Activated naive CD8-positive, alpha-beta T cell treated with anti-CD3 and anti-CD28 coated beads, Interleukin-2, amount 10 ng/mL, durations not matched to agents 7 days and 5 days (primary cell): ENCODE results near the gene LPIN1. TPM values are rescaled to one million over a fixed set of nuclear protein-coding genes. Genes with fewer than 3 reads are reported as not detected.
A peak's percentile ranks its signal among the peaks of the same experiment; 100 is the strongest.
"Not testable (repeated sequence)": the region's sequence is repeated elsewhere in the genome, so short reads cannot be mapped to it uniquely, and the experiment has no call there.

Experiments
- ATAC-seq: fragments of 150-1000 bp; cut with Tn5 transposase; one replicate; pipeline ENCODE4 v1.10.0; 2021; ENCODE audit warnings: low read depth, moderate library complexity
- POLR2A ChIA-PET: fragments of 350-600 bp; sonication (Branson Sonifier 250); formaldehyde crosslinking; loops from one replicate; lab custom pipeline; 2021; ENCODE audit warnings: antibody characterized with exemption; lab: Charles Lee
- DNase-seq: peaks from one replicate; pipeline ENCODE4 v3.0.0; 2021
- H3K27ac Mint-ChIP-seq: one replicate; pipeline ENCODE4 v1.8.0; 2022; ENCODE audit warnings: mild to moderate bottlenecking, mixed read lengths
- H3K27me3 Mint-ChIP-seq: one replicate; pipeline ENCODE4 v1.8.0; 2022; ENCODE audit warnings: mild to moderate bottlenecking, moderate library complexity, mixed read lengths
- H3K36me3 Mint-ChIP-seq: one replicate; pipeline ENCODE4 v1.8.0; 2021; ENCODE audit warnings: mild to moderate bottlenecking, mixed read lengths
- H3K4me1 Mint-ChIP-seq: one replicate; pipeline ENCODE4 v1.8.0; 2021; ENCODE audit warnings: mixed read lengths
- H3K4me3 Mint-ChIP-seq: one replicate; pipeline ENCODE4 v1.8.0; 2022; ENCODE audit warnings: mild to moderate bottlenecking, moderate library complexity, mixed read lengths
- H3K9me3 Mint-ChIP-seq: one replicate; pipeline ENCODE4 v1.8.0; 2021; ENCODE audit warnings: mixed read lengths
- total RNA-seq, 2 experiments: library from RNA; stranded (reverse); gene quantifications; one replicate each; pipeline ENCODE4 v1.2.3, GENCODE V29; 2021

Gene LPIN1
- total RNA-seq, 2 experiments from 2014 or later = 70.9 to 71.7 TPM

DNA sequence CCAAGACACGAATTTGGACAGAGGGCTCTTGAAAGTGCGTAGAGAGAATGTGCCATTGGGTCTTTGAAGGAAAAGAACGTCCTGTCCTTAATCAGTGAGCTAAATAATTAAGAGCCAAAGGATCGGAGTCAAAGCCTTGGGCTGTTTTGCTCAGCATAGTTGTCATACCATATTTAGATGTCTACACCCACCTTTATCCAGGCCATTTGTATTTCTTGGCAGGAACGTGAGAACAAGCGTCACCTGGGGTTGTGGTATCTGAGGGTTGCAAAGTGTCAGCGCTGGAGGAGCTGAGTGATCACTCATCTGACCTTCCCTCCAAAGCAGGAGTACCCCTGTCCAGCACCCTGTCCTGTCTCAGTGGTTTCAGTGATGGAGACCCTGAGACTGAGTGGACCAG is 4.5 kb downstream of the LPIN1 start:
- no peak for DNase-seq
- H3K9me3 Mint-ChIP-seq = no peaks in the 10 kb centered on the region
- POLR2A ChIA-PET = interaction anchor here (0.6 to 0.7 kb wide), 2 partner anchors 24 to 64 kb away, joined by 3 to 4 read pairs; no protein-coding TSS in a partner anchor
- H3K4me3 Mint-ChIP-seq = peak overlapping the region; percentile 71
- no peak for ATAC-seq
- peaks cover 9% of the 10 kb centered on the region for H3K36me3 Mint-ChIP-seq
- H3K27ac Mint-ChIP-seq = peak overlapping the region; percentile 94
- peaks cover 67% of the 10 kb centered on the region for H3K4me1 Mint-ChIP-seq
- H3K27me3 Mint-ChIP-seq = no peaks in the 10 kb centered on the region

DNA sequence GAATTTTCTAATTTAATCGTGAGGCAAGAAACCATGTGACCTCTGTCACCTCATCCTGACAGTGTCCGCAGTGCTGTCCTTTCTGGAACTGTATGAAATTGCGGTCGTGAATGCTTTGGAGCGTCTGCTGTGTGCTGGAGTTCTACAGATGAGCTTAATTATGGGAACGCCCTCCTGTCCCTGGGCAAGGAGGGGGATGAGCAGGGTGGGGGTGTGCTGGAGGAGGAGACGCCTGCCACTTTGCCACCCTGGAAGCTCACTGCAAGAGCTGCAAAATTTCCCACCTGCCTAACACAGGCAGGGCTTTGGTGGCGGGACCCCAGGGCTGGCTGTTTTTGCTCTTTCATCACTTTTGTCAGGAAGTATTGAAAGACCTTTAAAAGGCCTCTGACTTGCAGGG is 6.5 kb downstream of the LPIN1 start:
- POLR2A ChIA-PET = interaction anchor here (1.7 to 2.7 kb wide), 3 partner anchors 9 to 22 kb away, joined by 7 to 18 read pairs (median 10); no protein-coding TSS in a partner anchor
- no peak for DNase-seq
- ATAC-seq = no peak
- Mint-ChIP-seq H3K4me1 (peaks cover 72% of the 10 kb centered on the region), H3K4me3 (peak overlapping the region; percentile 72), H3K27me3 (no peaks in the 10 kb centered on the region), H3K9me3 (no peaks in the 10 kb centered on the region), H3K27ac (peak overlapping the region; percentile 85), H3K36me3 (peaks cover 10% of the 10 kb centered on the region)

DNA sequence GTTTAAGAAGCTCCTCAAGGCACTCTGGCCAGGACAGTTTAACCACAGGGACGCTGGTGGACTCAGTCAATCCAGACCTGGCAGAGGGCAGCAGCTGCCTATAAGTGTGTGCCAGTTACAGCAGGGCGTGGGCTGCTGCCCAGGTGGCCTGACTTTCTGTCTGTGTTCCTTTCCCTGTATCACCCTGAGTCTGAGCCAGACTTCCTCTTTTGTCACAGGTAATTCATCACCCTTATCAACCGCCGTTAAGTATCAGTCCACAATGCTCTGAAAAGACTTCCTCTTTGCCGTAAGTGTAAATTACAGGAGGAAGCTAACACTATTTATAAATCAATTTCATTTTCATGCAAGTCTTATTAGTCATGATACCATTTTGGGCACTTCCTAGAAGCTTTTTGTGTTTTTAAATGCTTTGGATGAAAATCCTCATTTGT is 7.0 kb downstream of the LPIN1 start:
- POLR2A ChIA-PET = interaction anchor here (1.6 to 2.7 kb wide), 4 partner anchors 9 to 21 kb away, joined by 6 to 18 read pairs (median 8); no protein-coding TSS in a partner anchor
- Mint-ChIP-seq H3K27me3 (no peaks in the 10 kb centered on the region), H3K4me3 (peak overlapping the region; percentile 72), H3K36me3 (peaks cover 12% of the 10 kb centered on the region), H3K4me1 (peaks cover 72% of the 10 kb centered on the region), H3K27ac (peak overlapping the region; percentile 85), H3K9me3 (no peaks in the 10 kb centered on the region)
- ATAC-seq = peak; percentile 51
- DNase-seq = no peak

DNA sequence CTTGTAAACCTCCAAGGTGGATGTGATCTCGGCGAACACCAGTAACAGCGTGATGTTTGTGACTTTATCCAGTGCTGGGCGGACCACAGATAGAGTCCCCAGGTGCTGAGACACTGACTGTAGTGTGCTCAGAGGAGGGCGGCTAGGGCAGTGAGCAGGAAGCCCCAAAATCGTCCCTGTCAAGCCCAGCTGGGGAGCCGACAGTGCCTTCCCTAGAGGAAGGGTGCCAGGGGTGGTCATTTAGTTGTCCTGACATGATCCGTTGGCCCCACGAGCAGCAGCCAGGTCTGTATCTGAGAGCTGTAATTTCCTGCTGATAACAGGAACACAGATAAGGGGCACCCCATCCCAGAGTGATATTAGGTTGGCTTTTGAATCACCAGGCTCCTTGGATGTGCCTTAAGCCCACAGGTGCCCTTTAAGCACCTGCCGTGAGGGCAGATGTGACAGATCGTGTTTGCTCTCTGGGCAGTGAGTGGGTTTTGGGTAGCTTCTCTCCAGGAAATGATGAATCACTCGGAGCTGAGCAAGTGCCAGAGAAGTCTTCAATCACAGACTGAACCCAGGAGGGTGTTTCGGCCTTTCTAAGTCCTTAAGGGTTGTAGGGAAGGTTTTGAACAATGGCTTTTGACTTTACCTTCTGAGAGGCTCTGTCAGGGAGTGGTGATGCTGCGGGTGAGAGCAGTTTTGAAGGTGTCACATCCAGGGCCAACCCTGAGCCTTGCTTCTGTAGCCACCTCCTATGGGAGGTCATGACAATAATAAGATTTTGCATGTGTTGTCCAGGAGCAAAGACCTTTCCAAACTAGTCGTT is 7.7 kb downstream of the LPIN1 start:
- Mint-ChIP-seq H3K4me1 (peaks cover 72% of the 10 kb centered on the region), H3K4me3 (peak overlapping the region; percentile 72), H3K27me3 (no peaks in the 10 kb centered on the region), H3K36me3 (peaks cover 18% of the 10 kb centered on the region), H3K27ac (peak overlapping the region; percentile 85), H3K9me3 (no peaks in the 10 kb centered on the region)
- ATAC-seq (peak; percentile 66), DNase-seq (peak; percentile 57)
- POLR2A ChIA-PET = interaction anchor here (0.7 to 2.7 kb wide), 6 partner anchors 9 to 20 kb away, joined by 3 to 18 read pairs (median 6); no protein-coding TSS in a partner anchor

DNA sequence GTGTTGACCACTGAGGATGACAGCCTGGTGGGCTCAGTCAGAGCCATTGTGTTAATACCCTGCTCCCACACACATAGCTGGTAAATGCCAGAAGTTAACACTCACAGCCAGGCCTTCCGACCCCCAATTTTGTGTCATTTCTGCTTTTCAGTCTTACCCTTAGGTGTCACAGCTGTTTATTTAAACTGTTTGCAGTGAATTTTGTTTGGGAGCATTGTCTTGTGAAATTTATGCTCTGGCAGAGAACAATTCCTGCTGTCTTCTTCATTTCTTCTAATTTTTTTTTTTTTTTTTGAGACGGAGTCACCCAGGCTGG is 8.2 kb downstream of the LPIN1 start:
- H3K27ac Mint-ChIP-seq = peak overlapping the region; percentile 85
- no peaks in the 10 kb centered on the region for H3K9me3 Mint-ChIP-seq
- peaks cover 69% of the 10 kb centered on the region for H3K4me1 Mint-ChIP-seq
- H3K36me3 Mint-ChIP-seq = peaks cover 20% of the 10 kb centered on the region
- H3K4me3 Mint-ChIP-seq = peak overlapping the region; percentile 72
- H3K27me3 Mint-ChIP-seq = no peaks in the 10 kb centered on the region
- no peak for ATAC-seq
- POLR2A ChIA-PET = interaction anchor here (0.7 to 2.7 kb wide), 5 partner anchors 8 to 20 kb away, joined by 3 to 18 read pairs (median 6); no protein-coding TSS in a partner anchor
- DNase-seq = no peak

DNA sequence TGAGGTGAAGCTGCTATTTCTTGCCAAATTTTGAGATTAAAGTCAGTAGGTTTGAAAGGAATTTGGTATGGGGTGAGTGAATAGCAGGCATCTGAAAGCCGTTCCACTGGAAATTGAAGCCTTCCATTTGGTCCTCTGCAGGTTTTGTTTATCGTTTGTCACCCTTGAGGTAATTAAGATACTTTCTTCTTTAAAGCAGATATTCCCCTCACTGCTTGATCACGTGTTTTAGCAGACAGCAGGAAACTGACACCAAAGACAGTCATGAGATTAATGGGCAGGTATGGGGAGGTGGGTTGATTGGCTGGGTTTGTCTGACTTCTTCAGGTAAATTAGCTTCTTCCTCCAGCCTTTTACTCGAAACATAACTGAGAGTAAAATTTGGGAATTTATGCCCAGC is 10.7 kb downstream of the LPIN1 start:
- POLR2A ChIA-PET = interaction anchor here (0.8 to 1.6 kb wide), 3 partner anchors 10 to 18 kb away, joined by 3 to 4 read pairs (median 4); partner anchors contain the start of gene LPIN1

DNA sequence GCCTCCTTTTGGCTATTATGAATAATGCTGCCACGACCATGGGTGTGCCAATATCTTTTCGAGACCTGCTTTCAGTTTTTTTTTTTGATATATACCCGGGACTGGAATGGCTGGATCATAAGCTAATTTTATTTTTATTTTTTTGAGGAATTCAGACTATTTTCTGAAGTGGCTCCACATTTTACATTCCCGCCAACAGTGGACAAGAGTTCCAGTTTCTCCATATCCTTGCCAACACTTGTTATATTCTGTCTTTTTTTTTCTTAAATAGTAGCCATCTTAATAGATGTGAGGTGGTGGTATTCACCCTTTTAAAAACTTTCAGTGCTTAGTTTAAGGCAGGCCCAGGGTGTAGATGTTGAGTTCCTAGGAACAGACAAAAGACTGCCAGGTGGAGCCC is 11.8 kb downstream of the LPIN1 start:
- H3K27me3 Mint-ChIP-seq = no peaks in the 10 kb centered on the region
- ATAC-seq (no peak), DNase-seq (no peak)
- peaks cover 20% of the 10 kb centered on the region for H3K36me3 Mint-ChIP-seq
- POLR2A ChIA-PET = interaction anchor here (0.8 to 1.6 kb wide), 2 partner anchors 11 to 14 kb away, joined by 3 to 4 read pairs; partner anchors contain the start of gene LPIN1
- peak overlapping the region; percentile 80 for H3K27ac Mint-ChIP-seq
- no peak overlapping the region for H3K4me3 Mint-ChIP-seq
- H3K4me1 Mint-ChIP-seq = peaks cover 55% of the 10 kb centered on the region
- no peaks in the 10 kb centered on the region for H3K9me3 Mint-ChIP-seq

More for the DNA sequence above, 10.7 kb downstream of the LPIN1 start:
- Mint-ChIP-seq H3K4me1 (peaks cover 58% of the 10 kb centered on the region), H3K27me3 (no peaks in the 10 kb centered on the region), H3K36me3 (peaks cover 18% of the 10 kb centered on the region), H3K4me3 (peak overlapping the region; percentile 41), H3K27ac (peak overlapping the region; percentile 62), H3K9me3 (no peaks in the 10 kb centered on the region)
- no peak for ATAC-seq
- DNase-seq = no peak

DNA sequence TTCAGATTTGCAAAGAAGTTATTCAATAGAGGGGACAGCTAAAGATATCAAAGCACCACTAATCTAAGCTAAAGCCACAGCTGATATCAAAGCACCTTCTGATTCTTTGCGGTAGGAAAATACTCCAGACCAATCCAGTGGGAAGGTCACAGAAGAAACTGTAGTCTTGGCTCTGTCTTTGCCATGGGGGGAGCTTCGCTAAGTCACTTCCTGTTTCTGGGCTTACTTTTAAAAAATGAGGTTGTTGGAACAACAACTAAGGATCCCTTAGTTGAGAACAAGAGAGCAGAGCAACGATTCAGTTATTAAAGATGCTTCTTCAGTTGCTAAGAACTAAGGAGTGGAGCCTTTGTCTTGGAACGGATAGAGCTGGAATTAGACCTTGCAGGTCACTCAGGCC is 12.2 kb downstream of the LPIN1 start:
- POLR2A ChIA-PET = no interaction called here
- H3K9me3 Mint-ChIP-seq = no peaks in the 10 kb centered on the region
- DNase-seq (no peak), ATAC-seq (no peak)
- H3K36me3 Mint-ChIP-seq = peaks cover 23% of the 10 kb centered on the region
- peak overlapping the region; percentile 27 for H3K27ac Mint-ChIP-seq
- peaks cover 50% of the 10 kb centered on the region for H3K4me1 Mint-ChIP-seq
- no peak overlapping the region for H3K4me3 Mint-ChIP-seq
- no peaks in the 10 kb centered on the region for H3K27me3 Mint-ChIP-seq

DNA sequence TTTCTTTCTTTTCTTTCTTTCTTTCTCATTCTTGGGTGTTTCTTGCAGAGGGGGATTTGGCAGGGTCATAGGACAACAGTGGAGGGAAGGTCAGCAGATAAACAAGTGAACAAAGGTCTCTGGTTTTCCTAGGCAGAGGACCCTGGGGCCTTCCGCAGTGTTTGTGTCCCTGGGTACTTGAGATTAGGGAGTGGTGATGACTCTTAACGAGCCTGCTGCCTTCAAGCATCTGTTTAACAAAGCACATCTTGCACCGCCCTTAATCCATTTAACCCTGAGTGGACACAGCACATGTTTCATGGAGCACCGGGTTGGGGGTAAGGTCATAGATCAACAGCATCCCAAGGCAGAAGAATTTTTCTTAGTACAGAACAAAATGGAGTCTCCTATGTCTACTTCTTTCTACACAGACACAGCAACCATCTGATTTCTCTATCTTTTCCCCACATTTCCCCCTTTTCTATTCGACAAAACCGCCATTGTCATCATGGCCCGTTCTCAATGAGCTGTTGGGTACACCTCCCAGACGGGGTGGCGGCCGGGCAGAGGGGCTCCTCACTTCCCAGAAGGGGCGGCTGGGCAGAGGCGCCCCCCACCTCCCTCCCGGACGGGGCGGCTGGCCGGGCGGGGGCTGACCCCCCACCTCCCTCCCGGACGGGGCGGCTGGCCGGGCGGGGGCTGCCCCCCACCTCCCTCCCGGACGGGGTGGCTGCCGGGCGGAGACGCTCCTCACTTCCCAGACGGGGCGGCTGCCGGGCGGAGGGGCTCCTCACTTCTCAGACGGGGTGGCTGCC is 12.9 kb downstream of the LPIN1 start:
- H3K27ac Mint-ChIP-seq, H3K27me3 Mint-ChIP-seq, H3K9me3 Mint-ChIP-seq, POLR2A ChIA-PET, DNase-seq, H3K4me3 Mint-ChIP-seq, ATAC-seq: not testable (repeated sequence)
- Mint-ChIP-seq H3K4me1 (peaks cover 44% of the 10 kb centered on the region), H3K36me3 (peaks cover 25% of the 10 kb centered on the region)

DNA sequence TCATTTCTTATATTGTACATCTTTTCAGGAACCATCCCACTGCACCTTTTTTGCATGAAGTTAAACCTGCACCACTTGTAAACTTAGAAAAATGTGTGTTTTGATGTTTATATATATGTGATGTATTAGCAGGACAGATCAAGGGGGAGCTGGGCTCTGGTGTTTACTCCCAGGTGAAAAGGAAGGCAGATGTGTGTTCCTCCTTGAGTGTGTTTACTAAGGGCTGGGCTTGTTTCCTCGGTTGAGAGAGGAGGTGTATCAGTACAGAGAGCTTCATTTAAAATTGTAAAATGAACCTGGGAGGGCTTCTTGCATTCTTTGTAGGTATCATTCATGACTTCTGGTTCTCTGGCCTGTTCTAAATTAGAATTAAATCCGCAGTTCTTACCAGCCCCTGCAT is 14.8 kb downstream of the LPIN1 start:
- POLR2A ChIA-PET = no interaction called here
- H3K27ac Mint-ChIP-seq = peak overlapping the region; percentile 64
- H3K4me3 Mint-ChIP-seq = no peak overlapping the region
- no peaks in the 10 kb centered on the region for H3K9me3 Mint-ChIP-seq
- H3K27me3 Mint-ChIP-seq = no peaks in the 10 kb centered on the region
- H3K4me1 Mint-ChIP-seq = peaks cover 35% of the 10 kb centered on the region
- DNase-seq = no peak
- peaks cover 34% of the 10 kb centered on the region for H3K36me3 Mint-ChIP-seq
- no peak for ATAC-seq

DNA sequence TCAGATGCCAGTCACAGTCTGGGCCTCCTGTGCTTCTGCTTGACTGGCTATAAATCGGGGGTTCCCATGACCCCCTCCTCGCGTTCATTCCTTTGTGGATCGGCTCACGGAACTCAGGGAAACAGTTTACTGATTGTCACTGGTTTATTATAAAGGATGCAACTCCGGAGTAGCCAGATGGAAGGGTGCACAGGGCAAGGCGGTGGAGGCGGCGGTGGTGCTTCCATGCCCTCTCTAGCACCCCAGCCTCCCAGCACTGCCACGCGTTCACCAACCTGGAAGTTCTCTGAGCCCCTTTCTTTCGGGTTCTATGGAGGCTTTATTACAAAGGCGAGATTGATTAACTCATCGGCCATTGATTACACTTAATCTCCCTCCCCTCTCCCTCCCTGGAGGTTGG is 15.6 kb downstream of the LPIN1 start:
- Mint-ChIP-seq H3K36me3 (peaks cover 40% of the 10 kb centered on the region), H3K27me3 (no peaks in the 10 kb centered on the region), H3K4me1 (peaks cover 31% of the 10 kb centered on the region), H3K9me3 (no peaks in the 10 kb centered on the region), H3K4me3 (no peak overlapping the region), H3K27ac (no peak overlapping the region)
- ATAC-seq (no peak), DNase-seq (no peak)
- POLR2A ChIA-PET = no interaction called here

DNA sequence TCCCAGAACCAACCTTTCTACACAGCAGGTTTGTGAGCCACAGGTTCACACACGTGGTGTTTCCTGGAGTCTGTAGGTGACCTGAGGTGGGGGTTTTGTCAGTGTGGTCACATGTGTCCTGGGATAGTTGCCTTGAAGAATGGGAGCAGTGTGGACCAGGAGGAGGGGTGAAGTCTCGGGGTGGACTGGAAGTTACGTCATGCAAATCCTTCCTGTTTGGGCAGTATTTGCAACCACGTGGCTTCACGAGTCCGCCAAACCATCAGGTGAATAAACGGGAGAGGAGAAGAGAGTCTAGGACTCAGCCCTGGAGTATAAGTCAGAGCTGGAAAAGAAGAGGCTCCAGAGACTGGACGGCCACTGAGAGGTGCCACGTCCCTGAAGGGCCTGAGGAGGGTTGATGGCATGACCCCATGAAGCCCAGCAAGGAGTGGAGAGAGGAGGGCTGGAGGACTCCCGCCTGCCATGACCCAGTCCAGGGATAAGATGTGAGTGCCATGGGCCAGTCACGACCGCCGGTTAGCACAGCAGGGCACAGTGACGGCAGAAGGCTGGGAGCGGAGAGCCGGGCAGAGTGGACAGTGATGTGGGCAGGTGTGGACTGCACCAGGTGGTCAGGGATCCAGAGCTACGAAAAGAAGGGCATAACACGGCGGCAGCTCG is 16.5 kb downstream of the LPIN1 start:
- ATAC-seq (no peak), DNase-seq (no peak)
- H3K27me3 Mint-ChIP-seq = no peaks in the 10 kb centered on the region
- no peaks in the 10 kb centered on the region for H3K9me3 Mint-ChIP-seq
- H3K36me3 Mint-ChIP-seq = peaks cover 48% of the 10 kb centered on the region
- peaks cover 26% of the 10 kb centered on the region for H3K4me1 Mint-ChIP-seq
- no peak overlapping the region for H3K27ac Mint-ChIP-seq
- H3K4me3 Mint-ChIP-seq = no peak overlapping the region
- POLR2A ChIA-PET = interaction anchor here (0.9 kb wide), 1 partner anchor 9 kb away, joined by 3 read pairs; no protein-coding TSS in a partner anchor
